T-helper 22 cell (primary cell): Measurements from ENCODE around the gene MARCHF2.
A peak's percentile ranks its signal among the peaks of the same experiment; 100 is the strongest.

Experiments used
- DNase-seq: peaks from one replicate; pipeline ENCODE4 v3.0.0-alpha.2; 2020; ENCODE audit warnings: low read depth

Gene MARCHF2

GRCh38 chr19:8387688-8388611, 25.2 kb upstream of the MARCHF2 start:
- no peak for DNase-seq

- no peak for DNase-seq
These were observed 24.5 kb upstream of the MARCHF2 start for GRCh38 chr19:8388612-8388958.

GRCh38 chr19:8389891-8390616, 23.1 kb upstream of the MARCHF2 start, which contains the start of gene RAB11B:
RAB11B (plus strand) TSS chr19:8390360; CDS start chr19:8390417, 57 bp downstream.
- DNase-seq, result peak; percentile 98

GRCh38 chr19:8390617-8390981, 22.5 kb upstream of the MARCHF2 start:
- peak; percentile 84 for DNase-seq

GRCh38 chr19:8391198-8392016, 21.7 kb upstream of the MARCHF2 start:
- no peak for DNase-seq

GRCh38 chr19:8392017-8392591, 21.0 kb upstream of the MARCHF2 start:
- no peak for DNase-seq

GRCh38 chr19:8393192-8393870, 19.8 kb upstream of the MARCHF2 start:
- no peak for DNase-seq

- DNase-seq, result no peak
These were observed 19.2 kb upstream of the MARCHF2 start for GRCh38 chr19:8393871-8394250.

- DNase-seq, result no peak
These were observed 17.5 kb upstream of the MARCHF2 start for GRCh38 chr19:8395621-8396082.

GRCh38 chr19:8396185-8396562, 16.9 kb upstream of the MARCHF2 start:
- DNase-seq, result no peak

- peak; percentile 65 for DNase-seq
These were observed 16.4 kb upstream of the MARCHF2 start for GRCh38 chr19:8396563-8397203.

GRCh38 chr19:8397271-8397670, 15.8 kb upstream of the MARCHF2 start:
- DNase-seq, result no peak

GRCh38 chr19:8397746-8398310, 15.3 kb upstream of the MARCHF2 start:
- DNase-seq, result no peak

GRCh38 chr19:8398311-8398771, 14.8 kb upstream of the MARCHF2 start:
- no peak for DNase-seq

- no peak for DNase-seq
These were observed 13.4 kb upstream of the MARCHF2 start for GRCh38 chr19:8399681-8400188.

- no peak for DNase-seq
These were observed 11.1 kb upstream of the MARCHF2 start for GRCh38 chr19:8401981-8402411.

GRCh38 chr19:8403098-8403819, 9.8 kb upstream of the MARCHF2 start:
- DNase-seq, result no peak

- no peak for DNase-seq
These were observed 9.3 kb upstream of the MARCHF2 start for GRCh38 chr19:8403820-8404109.

GRCh38 chr19:8404391-8405151, 8.5 kb upstream of the MARCHF2 start:
- no peak for DNase-seq
